ENCODE results near the gene THRB. TPM values are rescaled to one million over a fixed set of nuclear protein-coding genes. Genes with fewer than 3 reads are reported as not detected.

THRB gene
- total and polyA plus RNA-seq, 8 donors: 3.6 to 47.3 (median 14.5) TPM

DNA sequence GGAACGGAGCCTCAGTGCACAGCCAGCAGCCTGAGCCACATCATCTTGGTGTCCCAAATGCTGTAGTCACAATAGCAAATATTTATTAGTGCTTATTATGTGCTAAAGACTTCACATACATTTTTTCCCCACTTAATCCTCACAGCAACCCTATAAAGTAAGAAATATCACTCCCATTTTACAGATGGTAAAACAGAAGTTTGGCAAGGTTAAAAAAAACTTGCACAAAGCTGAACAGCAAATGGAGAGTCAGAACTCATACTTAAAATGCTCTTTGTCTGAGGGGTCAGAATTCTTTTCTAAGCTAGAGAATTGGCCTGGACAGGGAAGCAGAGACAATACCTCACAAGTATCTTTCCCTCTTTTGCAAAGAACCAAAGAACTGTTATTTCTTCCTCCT, 30.9 kb upstream of the THRB start:
- H3K36me3 ChIP-seq: no peaks in the 10 kb centered on the region
- DNase-seq: no peak
- H3K27ac ChIP-seq: peak overlapping the region in 1 of 5 donors; percentile 70
- WGBS, 5 donors: 83 to 100% (median 97%) methylated on average over 1 of the region's 1 CpG
- TF ChIP-seq POLR2AphosphoS5 (IDR thresholded peaks at IDR 0.05) (no peak), EP300 (IDR thresholded peaks at IDR 0.05) (no peak), POLR2A (IDR thresholded peaks at IDR 0.05) (no peak), CTCF (IDR thresholded peaks at IDR 0.05) (no peak)
- H3K4me1 ChIP-seq: peaks cover 9 to 35% (median 23%) of the 10 kb centered on the region in 4 donors
- H3K9me3 ChIP-seq: no peaks in the 10 kb centered on the region
- H3K27me3 ChIP-seq: peaks cover 0 to 14% (median 0%) of the 10 kb centered on the region in 3 donors
- intact Hi-C loops (cut with DNase I; ENCODE audit: low total_unique reads): no loop called here
- H3K4me3 ChIP-seq: no peak overlapping the region

DNA sequence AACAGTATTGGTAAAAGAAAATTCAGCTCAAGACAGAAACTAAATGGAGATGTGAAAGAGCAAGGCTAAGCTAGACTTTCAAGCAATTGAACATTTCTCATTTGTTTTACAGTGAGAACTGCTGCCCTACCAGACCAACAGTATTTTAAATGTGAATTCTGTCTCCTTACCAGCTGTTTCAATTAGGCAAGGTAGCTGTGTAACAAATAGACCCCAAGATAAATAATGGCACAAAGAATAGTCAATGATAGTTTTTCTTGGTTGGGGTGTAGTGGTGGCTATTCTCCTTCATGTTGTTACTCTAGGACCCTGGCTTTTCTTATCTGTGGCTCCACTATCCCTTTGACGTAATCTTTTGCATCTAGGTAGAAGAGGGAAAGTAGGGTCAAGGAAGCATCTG, 30.4 kb upstream of the THRB start:
- Histone ChIP-seq H3K9me3 (no peaks in the 10 kb centered on the region), H3K4me1 (peaks cover 9 to 35% (median 24%) of the 10 kb centered on the region in 4 donors), H3K36me3 (no peaks in the 10 kb centered on the region), H3K4me3 (no peak overlapping the region), H3K27me3 (peaks cover 0 to 14% (median 0%) of the 10 kb centered on the region in 3 donors), H3K27ac (peak overlapping the region; percentile 48 to 72 (median 67))
- WGBS, 5 donors: 88 to 98% (median 96%) methylated on average over 1 of the region's 1 CpG
- no peak for DNase-seq
- TF ChIP-seq CTCF (IDR thresholded peaks at IDR 0.05): no peak
- no peak for TF ChIP-seq POLR2A (IDR thresholded peaks at IDR 0.05)
- TF ChIP-seq EP300 (IDR thresholded peaks at IDR 0.05): no peak
- no peak for TF ChIP-seq POLR2AphosphoS5 (IDR thresholded peaks at IDR 0.05)
- intact Hi-C loops (cut with DNase I; ENCODE audit: low total_unique reads): no loop called here

- no peaks in the 10 kb centered on the region for H3K9me3 ChIP-seq
- peaks cover 0 to 14% (median 0%) of the 10 kb centered on the region in 3 donors for H3K27me3 ChIP-seq
- H3K27ac ChIP-seq: peak overlapping the region; percentile 48 to 72 (median 67)
- peaks cover 9 to 35% (median 24%) of the 10 kb centered on the region in 4 donors for H3K4me1 ChIP-seq
- no peak overlapping the region for H3K4me3 ChIP-seq
- TF ChIP-seq POLR2AphosphoS5 (IDR thresholded peaks at IDR 0.05) (peak in 2 of 3 donors; percentile 61 to 83), CTCF (IDR thresholded peaks at IDR 0.05) (no peak)
- WGBS, 5 donors: 34 to 52% (median 44%) methylated on average over 3 of the region's 3 CpGs
- peak; percentile 53 to 78 for DNase-seq
- no peaks in the 10 kb centered on the region for H3K36me3 ChIP-seq
- intact Hi-C loops (cut with DNase I; ENCODE audit: low total_unique reads): no loop called here
These were observed 29.5 kb upstream of the THRB start for GRCh38 chr3:24523988-24524727.

- Histone ChIP-seq H3K27ac (peak overlapping the region in 4 of 5 donors; percentile 21 to 70 (median 53)), H3K9me3 (no peaks in the 10 kb centered on the region), H3K27me3 (peaks cover 0 to 14% (median 0%) of the 10 kb centered on the region in 3 donors), H3K4me1 (peaks cover 9 to 35% (median 24%) of the 10 kb centered on the region in 4 donors), H3K4me3 (no peak overlapping the region), H3K36me3 (no peaks in the 10 kb centered on the region)
- no peak for TF ChIP-seq CTCF (IDR thresholded peaks at IDR 0.05)
- TF ChIP-seq POLR2AphosphoS5 (IDR thresholded peaks at IDR 0.05): no peak
- no peak for TF ChIP-seq EP300 (IDR thresholded peaks at IDR 0.05)
- no peak for DNase-seq
- 79 to 90% (median 83%) methylated on average over 2 of the region's 2 CpGs for WGBS, 5 donors
- intact Hi-C loops (cut with DNase I; ENCODE audit: low total_unique reads): no loop called here
These were observed 28.6 kb upstream of the THRB start for GRCh38 chr3:24523215-24523614.
